PFSK-1 (cell line): ENCODE data around the gene MRPL58.

Source experiments
- POLR2AphosphoS5 ChIP-seq: IDR thresholded peaks from 2 replicates; pipeline ENCODE4 v1.6.1; 2012; ENCODE audit warnings: low read depth, mild to moderate bottlenecking, control low read depth, low read length, moderate library complexity
- SIN3A ChIP-seq: IDR thresholded peaks from 2 replicates; pipeline ENCODE4 v1.6.1; 2012; ENCODE audit warnings: mild to moderate bottlenecking, low read length, moderate library complexity, borderline replicate concordance; ENCODE audit not compliant: insufficient read depth

GRCh38 chr17:75024686-75025397, 12.4 kb downstream of the MRPL58 start:
- TF ChIP-seq SIN3A: no peak
- TF ChIP-seq POLR2AphosphoS5: no peak
